HG02840 (cell line): ENCODE measurements around the gene RGS7.
"Not testable (repeated sequence)": the region's sequence is repeated elsewhere in the genome, so short reads cannot be mapped to it uniquely, and the experiment has no call there.

Source experiments
- ATAC-seq: cut with Tn5 transposase; IDR thresholded peaks from one replicate; pipeline ENCODE4 v1.9.1; 2021; ENCODE audit warnings: mild to moderate bottlenecking, moderate library complexity, moderate number of reproducible peaks; ENCODE audit not compliant: unreplicated experiment, low FRiP score

Gene RGS7

DNA sequence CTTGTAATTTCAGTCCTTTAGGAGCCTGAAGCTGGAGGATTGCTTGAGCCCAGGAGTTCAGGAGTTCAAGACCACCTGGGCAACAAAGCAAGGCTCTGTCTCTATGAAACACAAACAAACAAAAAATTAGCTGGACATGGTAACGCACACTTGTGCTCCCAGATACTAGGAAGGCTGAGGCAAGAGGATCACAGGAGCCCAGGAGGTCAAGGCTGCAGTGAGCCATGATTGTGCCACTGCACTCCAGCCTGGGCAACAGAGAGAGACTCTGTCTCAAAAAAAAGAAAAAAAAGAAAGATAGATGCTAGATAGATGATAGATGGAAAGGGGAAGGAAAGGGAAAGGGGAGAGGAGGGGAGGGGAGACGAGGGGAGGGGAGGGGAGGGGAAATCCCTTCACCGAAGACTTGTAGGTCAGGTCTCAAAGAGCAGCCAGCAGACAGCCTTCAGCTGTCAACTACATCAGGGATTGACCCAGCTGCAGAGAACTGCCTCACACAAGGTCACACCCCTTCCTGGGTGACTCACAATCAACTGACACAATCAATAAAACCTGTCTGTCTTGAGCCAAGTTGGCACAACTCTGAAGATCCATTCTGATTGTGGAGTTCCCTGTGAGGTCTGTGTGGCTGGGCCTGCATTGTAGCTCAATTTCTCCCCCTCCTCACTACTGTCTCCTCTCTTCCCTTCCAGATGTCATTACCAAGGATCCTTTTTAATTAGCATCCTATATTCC lies 200.6 kb downstream of the RGS7 start:
- no peak for ATAC-seq

DNA sequence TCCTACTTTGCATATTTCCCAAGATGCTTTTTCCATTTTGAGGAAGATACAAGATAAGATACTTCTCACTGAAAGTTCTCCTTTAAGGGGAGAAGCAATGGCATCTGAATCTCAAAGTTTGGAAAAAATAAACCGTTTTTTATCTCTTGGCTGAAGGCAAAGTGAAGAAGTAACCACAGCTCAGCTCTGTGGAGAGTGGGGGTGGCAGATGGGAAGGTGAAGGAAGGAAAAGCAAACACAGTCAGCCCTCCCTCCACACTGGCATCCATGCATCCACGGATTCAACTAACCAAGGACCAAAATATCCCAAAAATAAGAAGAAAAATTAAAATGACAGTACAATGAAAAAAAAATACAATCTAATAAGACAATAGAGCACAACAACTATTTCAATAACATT lies 211.1 kb downstream of the RGS7 start:
- no peak for ATAC-seq

DNA sequence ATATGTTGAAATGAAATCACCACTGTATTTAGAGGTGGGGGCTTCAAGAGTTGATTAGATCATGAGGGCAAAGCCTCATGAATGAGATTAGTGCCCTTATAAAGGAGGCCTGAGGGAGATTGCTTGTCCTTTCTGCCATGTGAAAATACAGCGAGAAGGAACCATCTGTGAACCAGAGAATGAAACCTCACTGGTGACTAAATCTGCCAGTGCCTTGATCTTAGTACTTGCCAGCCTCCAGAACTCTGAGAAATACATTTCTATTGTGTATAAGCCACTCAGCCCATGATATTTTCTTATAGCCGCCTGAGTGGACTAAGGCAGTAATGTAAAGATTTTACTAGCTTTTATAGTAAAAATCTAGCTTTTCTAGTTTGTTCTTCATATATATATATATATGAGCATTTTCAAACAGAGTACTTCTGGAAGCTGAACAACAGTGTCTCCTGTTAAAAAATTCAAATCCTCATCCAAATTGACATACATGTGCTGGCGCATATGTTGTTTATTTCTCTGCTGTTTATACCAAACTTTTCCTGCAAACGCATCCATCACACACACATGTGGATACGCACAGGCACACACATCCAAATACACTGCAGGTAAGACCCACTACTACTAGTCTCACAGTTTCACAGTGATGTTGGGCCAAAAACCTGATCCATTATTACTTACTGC lies 213.1 kb downstream of the RGS7 start:
- no peak for ATAC-seq

DNA sequence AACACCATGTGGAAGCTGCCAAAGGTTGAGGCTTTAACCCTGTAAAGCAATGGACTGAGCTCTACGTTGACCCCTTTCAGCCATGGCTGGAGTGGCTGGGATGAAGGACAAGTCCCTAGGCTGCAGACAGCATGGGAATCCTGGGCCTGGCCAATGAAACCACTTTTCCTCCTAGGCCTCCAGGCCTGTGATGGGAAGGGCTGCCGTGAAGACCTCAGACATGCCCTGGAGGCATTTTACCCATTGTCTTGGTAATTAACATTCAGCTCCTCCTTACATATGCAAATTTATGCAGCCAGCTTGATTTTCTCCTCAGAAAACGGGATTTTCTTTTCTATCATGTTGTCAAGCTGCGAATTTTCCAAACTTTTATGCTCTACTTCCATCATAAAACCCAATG lies 214.5 kb downstream of the RGS7 start:
- no peak for ATAC-seq

DNA sequence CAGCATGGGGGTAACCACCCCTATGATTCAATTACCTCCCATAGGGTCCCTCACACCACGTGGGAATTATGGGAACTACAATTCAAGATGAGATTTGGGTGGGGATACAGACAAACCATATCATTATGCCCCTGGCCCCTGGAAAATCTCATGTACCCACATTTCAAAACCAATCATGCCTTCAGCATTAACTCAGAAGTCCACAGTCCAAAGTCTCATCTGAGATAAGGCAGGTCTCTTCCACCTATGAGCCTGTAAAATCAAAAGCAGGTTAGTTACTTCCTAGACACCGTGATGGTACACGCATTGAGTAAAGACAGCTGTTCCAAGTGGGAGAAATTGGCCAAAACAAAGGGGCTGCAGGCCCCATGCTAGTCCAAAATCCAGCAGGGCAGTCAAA lies 215.4 kb downstream of the RGS7 start:
- ATAC-seq, result not testable (repeated sequence)

DNA sequence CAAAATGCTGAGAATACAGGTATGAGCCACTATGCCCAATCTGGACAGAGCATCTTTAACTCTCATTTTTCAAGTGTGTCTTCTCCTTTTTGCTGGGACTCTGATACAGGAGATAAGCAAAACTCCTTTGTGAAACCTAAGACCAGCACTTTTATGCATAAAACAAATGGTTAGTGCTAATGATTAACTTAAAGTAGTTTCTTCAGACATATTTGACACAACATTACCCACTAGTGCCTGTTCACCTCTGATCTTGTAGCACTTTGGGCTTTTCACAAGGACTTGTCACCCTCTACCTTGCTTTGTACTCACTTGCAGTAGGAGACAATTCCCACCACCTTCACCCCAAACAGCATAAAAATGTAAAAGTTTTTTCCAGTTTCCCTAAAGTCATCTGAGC lies 216.3 kb downstream of the RGS7 start:
- no peak for ATAC-seq

DNA sequence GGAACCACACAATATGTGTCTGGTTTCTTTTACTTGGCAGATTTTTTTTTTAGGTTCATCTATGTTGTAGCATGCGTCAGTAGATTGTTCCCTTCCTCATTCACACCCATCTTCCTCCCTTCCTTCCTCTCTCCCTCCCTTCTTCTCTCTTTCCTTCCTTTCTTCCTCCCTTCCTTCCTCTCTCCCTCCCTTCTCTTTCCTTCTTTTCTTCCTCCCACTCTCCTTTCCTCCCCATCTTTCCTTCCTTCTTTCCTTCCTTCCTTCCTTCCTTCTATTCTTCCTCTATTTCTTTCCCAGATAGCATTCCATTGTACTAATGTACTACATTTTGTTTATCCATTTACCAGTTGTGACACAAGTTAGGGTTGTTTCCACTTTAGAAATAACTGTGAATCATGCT lies 218.0 kb downstream of the RGS7 start:
- ATAC-seq, result no peak

DNA sequence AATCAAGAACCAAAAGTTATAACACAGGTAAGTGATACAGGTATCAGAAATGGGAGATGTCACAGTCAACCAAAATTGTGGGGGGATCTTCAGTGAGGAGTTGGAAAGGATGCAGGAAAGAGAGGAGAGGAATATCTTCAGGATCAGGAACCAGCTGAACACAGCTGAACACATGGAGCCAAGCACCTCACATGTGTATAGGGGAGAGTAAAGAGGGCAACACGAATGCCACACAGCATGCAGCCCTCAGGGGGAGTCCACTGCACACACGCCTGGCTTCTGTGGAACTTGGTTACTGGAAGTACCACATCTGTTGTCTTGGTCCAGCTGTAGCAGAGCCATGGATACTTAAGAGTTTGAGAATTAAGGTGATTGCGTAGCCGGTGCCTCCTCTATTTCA lies 218.8 kb downstream of the RGS7 start:
- no peak for ATAC-seq

DNA sequence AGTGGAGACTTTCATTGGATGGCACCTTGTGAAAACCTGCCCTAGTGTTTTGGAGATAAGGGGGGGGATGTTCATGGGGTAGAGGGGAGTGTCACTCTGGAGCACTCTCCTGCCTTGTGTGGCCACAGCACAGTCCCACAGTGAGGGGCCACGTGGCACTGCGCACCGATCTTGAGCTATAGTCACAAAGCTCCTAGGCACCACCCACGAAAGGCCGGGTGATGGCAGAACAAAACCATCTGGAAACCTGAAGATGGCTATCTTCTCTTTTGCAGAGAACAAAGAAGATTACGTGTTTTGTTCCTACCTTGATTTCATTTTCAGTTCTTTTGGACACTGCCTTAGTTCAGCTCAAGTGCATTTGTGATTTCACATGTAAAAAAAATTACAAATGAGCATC lies 220.6 kb downstream of the RGS7 start:
- ATAC-seq, result no peak

DNA sequence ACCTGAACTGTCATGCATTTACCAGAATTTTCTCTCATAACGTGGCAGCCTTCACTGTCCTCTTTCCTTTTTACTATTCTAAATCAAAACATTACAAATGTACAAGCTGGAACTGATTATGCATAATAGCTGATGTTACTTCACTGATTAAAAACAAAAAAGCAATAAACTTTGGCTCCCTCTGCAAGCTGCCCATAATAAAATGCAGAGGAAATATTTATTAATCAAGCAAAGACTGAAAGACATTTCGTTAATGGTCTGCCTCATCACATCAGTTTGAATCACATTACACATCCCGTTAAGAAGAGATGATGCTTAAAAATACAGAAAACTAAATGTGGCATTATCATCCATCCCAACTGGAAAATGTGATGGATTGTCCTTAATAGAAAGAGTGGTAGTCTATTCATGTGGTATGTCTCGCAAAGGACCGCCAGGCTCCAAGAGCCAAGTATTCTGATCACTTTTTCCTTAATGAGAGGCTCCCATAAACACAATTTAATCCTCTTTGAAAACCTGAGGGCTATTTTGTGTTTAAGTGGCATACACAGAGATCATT lies 225.3 kb downstream of the RGS7 start:
- no peak for ATAC-seq

DNA sequence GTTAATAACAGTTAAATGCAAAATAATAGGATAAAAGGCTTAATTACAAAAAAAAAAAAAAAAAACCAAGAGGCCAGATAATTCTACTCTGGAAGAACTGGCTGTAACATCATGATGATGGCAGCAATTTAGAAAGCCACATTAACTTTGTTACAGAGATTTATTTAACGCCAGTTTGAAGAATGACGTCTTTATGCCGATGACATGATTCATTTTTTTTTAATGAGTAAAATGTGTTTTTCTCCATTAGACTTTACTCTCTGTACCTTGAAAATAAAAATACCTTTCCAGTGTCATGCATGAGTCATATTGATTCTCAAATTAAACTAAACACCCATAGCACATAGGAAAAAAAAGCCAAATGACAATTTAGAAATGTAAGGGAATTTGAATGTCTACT lies 226.1 kb downstream of the RGS7 start:
- ATAC-seq, result no peak

DNA sequence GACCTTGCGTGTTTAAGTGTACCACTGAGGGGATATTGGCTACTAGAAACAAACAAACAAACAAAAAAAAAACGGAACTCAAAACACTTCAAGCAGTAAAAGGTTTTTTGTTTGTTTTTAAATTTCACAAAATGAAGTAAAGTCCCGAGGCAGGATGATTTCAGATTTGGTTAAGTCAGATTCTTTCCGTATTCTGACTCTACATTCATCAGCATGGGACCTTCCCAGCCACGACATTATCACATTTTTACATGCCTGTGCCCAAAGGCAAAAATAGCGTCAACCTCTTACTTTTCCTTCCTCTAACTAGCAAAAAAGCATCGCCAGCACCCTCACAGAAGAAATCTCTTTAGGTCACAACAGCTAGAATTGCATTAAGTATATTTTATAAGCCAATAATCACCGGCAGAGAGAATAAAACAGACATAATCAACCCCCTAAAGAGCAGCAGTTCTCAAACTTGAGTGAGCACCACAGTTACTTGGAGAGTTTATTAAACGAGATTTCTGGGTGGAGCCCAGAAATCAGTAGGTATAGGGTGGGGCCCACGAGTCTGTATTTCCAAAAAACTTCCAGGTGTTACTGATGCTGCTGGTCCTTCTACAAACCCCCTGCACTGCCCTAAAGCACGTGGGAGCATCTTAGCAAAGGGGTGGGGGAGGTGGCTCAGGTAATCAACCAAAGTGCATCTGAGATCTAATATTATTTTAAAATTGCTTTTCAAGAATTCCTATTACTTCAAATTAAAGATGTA lies 227.6 kb downstream of the RGS7 start:
- ATAC-seq, result no peak

DNA sequence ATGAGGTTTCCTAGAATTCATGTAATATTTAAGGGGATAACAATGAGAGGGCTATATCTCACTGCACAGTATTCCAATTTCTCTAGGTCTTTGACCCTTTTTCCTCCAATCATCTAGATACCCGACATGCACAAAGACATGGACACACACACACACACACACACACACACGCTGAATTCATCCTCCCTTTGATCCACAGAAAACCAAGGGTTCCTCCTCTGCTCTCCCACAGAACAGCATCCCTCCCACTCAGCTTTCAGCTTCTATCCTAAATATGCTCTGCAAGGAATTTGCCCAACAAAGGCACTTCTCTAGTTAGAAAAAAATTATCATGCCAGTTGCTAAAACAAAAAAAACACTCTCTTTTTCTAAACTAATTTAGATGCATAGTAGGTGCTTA lies 231.7 kb downstream of the RGS7 start:
- ATAC-seq, result no peak

DNA sequence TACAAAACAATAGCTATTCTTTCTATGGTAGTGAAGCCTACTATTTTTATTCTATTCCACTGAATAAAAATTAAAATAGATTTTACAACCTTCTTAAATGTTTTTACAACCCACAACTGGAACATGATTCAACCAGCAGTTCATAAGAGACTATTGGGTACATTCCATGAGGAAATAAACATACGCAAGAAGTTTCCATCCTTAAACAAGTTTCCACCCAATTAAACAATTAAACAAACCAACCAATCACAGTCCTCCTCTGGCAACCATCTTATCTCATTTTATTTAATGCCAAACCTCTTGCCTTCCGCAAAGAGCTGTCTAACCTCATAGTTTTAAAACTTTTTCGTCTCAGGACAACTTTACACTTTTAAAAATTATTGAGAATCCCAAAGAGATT lies 239.0 kb downstream of the RGS7 start:
- no peak for ATAC-seq

DNA sequence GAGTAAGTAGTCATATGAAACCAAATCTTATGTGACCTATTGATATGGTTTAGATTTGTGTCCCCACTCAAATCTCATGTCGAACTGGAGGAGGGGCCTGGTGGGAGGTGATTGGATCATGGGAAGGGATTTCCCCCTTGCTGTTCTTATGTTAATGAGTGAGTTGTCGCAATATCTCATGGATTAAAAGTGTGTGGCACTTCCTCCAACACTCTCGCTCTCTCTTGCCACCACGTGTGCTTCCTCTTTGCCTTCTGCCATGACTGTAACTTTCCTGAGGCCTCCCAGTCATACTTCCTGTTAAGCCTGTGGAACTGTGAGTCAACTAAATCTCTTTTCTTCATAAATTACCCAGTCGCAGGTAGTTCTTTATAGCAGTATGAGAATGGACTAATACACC lies 241.2 kb downstream of the RGS7 start:
- no peak for ATAC-seq

DNA sequence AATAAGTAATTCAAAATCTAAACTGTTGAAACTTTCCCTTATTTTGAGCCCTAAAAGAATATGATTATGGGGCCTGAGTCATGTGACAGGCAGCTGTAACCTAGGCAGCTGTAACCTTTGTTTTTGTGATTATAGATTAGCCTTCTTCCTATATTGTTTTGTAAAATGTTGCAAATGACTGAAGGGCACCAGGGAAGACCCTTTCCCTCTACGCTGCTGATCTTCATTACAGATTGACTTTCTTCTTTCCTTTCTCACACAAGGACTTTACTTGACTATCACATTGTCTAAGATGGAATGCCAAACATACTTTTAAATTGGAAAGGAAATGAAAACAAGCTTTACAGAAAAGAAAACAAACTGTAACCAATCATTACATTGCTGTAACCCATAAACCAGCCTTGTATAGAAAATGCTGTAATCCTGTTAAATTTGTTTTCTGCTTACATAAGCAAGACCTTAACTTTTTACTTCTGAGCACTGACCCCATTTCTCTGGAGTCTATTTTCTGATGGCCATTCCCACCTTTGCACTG lies 242.2 kb downstream of the RGS7 start:
- no peak for ATAC-seq

DNA sequence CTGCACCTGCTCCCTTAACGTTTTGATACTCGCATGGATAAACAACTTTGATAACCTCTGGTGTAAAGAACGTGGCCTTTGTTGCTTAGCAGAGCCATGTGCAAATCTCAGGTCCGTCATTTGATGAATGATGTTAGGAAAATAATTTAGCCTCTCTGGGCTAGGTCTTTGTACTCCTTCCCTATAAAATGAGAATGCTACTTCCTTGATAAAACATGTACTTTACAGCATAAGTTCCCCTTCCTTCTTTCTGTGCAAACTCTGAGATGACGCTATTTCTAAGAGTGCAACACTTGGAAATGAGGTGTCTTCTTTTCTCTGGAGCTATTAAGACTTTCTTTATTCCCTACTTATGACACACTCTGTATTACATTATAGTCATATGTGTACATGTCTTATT lies 243.4 kb downstream of the RGS7 start:
- no peak for ATAC-seq

DNA sequence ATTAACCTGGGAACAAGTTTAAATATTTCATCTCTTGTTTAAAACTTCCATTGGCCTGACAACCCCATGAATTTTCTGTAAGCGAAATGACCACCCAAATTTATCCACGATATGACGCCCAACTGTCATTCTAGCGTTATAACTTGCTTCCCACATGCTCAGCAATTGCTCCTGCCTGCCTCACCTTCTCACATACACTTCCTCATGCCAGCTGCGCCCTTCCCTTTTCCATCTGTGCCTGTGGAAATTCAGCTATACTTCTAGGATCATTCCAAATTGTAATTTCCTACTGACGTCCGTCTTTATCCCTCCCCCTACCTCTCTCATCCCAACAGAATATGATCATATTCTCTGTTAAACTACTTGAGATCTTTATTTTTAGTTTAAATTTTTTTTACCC lies 248.0 kb downstream of the RGS7 start:
- ATAC-seq, result no peak

DNA sequence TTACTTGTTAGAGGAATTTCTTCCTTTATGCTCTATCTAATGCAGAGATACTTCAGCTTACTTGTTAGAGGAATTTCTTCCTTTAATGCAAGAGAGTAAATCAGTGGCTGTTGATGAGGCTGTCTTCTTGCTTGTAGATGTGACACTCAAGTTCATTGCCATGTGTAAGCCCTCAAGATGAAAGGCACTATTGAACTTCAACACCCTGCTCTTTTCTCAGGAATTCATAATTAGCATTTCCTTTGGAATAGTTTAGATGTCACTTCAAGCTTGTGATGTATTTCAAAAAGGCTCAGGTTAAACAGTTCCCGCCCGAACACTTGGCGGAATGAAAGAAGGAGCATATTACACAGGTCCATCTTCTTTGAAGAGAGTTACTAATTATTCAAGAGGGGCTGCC lies 251.9 kb downstream of the RGS7 start:
- ATAC-seq, result no peak

DNA sequence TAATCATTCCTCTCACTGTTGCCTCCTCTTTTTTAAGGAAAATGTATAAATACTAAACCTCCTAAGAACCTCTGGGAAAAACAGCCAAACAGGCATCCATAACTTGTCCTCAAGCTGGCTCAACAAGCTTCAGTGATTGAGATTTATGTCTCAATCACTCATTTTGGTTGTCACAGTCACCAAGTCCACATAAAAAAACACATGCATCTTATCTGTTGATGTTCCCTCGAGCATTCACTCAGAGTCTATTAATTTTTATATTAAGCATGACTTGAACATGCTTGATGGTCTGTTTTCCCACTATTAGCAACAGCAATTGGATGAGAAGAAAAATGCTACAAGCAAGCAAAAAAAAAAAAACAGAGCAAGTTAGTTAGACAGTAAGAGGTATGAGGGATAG lies 254.3 kb downstream of the RGS7 start:
- no peak for ATAC-seq

DNA sequence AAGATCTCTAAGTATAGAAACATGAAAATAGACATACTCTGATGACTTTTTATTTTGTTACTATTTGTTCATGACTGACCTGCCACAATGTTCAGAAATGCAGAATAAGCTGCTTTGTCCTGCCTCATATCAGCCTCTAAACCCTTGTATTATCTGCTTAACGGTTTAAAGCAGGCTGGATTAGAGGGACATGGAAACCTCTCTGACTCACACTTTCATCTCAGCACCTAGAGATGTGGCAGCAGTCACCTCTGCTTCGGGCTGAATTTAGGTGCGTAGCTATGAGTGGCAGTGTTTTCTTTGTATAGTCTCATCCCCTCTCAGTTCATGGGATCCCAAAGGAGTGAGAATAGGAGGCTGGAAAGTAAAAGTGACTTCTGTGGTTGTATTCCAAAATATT lies 255.4 kb downstream of the RGS7 start:
- ATAC-seq, result no peak
